Esophagus squamous epithelium (tissue), 5 donors: ENCODE measurements around the gene NUDT16L1. TPM values are rescaled to one million over a fixed set of nuclear protein-coding genes. Genes with fewer than 3 reads are reported as not detected.

ENCODE experiments used
- DNase-seq: peaks from one replicate; lab custom pipeline; 2025; lab: John Stamatoyannopoulos, UW
- H3K27ac ChIP-seq, 4 donors: fragments of 200-600 bp; sonication (generic); one replicate each; pipeline ENCODE4 v1.5.1; 2016 to 2019; ENCODE audit warnings: mild to moderate bottlenecking in 1 of 4
- H3K27me3 ChIP-seq, 4 donors: fragments of 200-600 bp; sonication (generic); 1 replicate in 3 of 4; 2 replicates in 1 of 4; pipeline versions ENCODE4 v1.5.1 to v1.6.0; 2017 to 2021; ENCODE audit warnings: antibody characterized with exemption in 1 of 4
- H3K36me3 ChIP-seq, 3 donors: fragments of 200-600 bp; sonication (generic); one replicate each; pipeline ENCODE4 v1.5.1; 2016 to 2019
- H3K4me1 ChIP-seq, 3 donors: fragments of 200-600 bp; sonication (generic); one replicate each; pipeline ENCODE4 v1.5.1; 2017 to 2019
- H3K4me3 ChIP-seq, 4 donors: fragments of 200-600 bp; sonication (generic); 1 replicate in 3 of 4; 2 replicates in 1 of 4; pipeline ENCODE4 v1.5.1; 2016 to 2019; ENCODE audit warnings: mild to moderate bottlenecking in 2 of 4, moderate library complexity in 1 of 4
- H3K9me3 ChIP-seq, 3 donors: fragments of 200-600 bp; sonication (generic); one replicate each; pipeline ENCODE4 v1.5.1; 2016 to 2019
- CTCF ChIP-seq, 6 experiments: fragments of 450-650 bp in 4 of 6; fragments of 200-600 bp in 2 of 6; sonication (generic) in 2 of 6; IDR thresholded peaks; one replicate each; pipeline ENCODE4 v1.5.1; 2016 to 2019; ENCODE audit warnings: antibody characterized with exemption in 6 of 6, mild to moderate bottlenecking in 4 of 6, moderate library complexity in 4 of 6
- POLR2A ChIP-seq, 4 donors: fragments of 450-650 bp; IDR thresholded peaks; one replicate each; pipeline ENCODE4 v1.6.1; 2017; ENCODE audit warnings: antibody characterized with exemption in 4 of 4, mild to moderate bottlenecking in 4 of 4, moderate library complexity in 3 of 4
- WGBS, 2 donors: methylation state at CpG; one replicate each; pipeline ENCODE4 v1.1.5; 2018; 5-methylcytosine and 5-hydroxymethylcytosine counted together
- intact Hi-C: fragments of 100-400 bp; cut with DNase I; formaldehyde crosslinking; loops from one replicate; pipeline ENCODE4 v1.15.0; 2022
- total RNA-seq, 4 donors: library from RNA; depleted of rRNA; stranded (reverse); fragments of >200 nt; gene quantifications; one replicate each; pipeline ENCODE4 v1.1.0, GENCODE V29; 2016
- donor health status: DM: yes; HTN: yes; CAD: no.

The NUDT16L1 gene
- total RNA-seq, 4 donors from 2014 or later, result 18.5 to 27.8 (median 21.0) TPM

DNA sequence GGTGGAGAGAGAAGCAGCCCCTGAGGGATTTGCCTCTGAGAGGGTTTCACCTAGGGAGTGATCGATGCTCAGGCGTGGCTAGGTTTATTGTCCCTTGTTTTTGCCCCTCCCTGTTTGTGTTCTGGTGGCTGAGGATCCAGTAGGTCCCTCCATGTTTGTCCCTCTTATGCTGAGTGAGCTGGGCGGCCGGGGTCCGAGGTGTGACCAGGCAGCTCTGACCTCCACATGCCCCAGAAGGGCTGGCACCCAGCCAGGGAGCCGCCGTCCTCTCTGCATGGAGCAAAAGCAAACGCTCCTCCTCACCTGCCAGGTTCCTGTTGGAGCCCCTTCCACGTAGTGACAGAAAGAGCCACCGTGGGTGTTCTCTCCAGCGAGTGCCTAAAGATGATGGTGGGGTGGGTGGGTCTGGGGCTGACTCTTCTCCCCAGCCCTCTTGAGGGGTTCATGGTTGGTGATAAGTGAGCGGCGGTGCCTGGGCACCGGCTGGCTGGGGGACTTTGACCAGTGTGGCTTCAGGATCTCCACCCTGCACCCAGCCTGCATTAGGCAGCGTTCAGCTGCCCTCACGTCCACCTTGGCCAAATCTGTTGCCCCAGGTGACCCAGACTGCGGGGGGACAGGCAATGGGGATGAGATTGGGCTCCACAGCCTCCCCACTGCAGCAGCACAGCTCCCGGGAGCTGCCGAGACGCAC lies 14.1 kb upstream of the NUDT16L1 start:
- H3K9me3 ChIP-seq, result no peaks in the 10 kb centered on the region
- 67 to 69% methylated on average over 5 to 6 of the region's 20 CpGs for WGBS, 2 donors
- H3K36me3 ChIP-seq, result peaks cover 18 to 93% (median 28%) of the 10 kb centered on the region in 3 donors
- H3K27ac ChIP-seq, result peak overlapping the region in 3 of 4 donors; percentile 12 to 83 (median 70)
- no peak for DNase-seq
- intact Hi-C loops, result no loop called here
- H3K4me1 ChIP-seq, result peaks cover 0 to 65% (median 0%) of the 10 kb centered on the region in 3 donors
- peak overlapping the region in 2 of 4 donors; percentile 35 to 58 for H3K4me3 ChIP-seq
- no peak for TF ChIP-seq CTCF (IDR thresholded peaks at IDR 0.05)
- no peak for TF ChIP-seq POLR2A (IDR thresholded peaks at IDR 0.05)
- H3K27me3 ChIP-seq, result no peaks in the 10 kb centered on the region

DNA sequence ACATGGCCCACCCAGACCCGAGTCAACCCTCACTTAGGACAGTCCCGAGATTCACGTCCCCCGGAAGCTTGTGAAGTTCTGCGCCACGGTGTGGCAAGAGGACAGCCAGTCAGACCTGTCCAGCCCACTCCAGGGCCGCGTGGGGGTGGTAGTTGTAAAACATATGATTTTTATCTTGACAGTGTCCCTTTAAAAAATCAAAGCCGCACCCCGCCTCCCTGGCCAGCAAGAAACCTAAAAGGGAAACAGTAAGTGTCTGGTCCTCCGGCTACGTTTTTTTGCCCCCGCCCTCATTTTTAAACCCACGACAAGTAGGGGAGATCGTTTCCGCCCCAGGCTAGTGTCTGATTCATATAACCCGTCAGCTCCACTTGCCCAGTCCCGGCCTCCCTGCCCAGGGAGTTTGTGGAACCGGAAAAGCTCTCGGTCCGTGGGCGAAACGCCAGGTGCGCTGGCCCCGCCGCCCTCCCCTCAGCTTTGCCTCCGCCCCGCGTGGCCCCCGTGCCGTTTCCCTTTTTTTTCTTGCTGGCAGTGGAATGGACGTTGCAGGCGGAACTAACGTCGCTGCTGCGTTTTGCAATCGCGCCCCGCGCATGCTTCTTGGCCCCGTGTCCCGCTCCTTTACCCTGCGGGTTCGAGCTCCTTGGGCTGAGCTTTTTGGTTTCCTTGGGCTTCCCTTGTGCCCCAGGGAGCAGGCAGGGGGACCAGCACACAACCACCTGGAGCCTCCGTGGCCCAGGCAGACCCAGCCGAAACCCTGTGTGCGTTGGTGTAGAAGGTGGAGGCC lies 13.3 kb upstream of the NUDT16L1 start:
- WGBS, 2 donors, result 63 to 71% methylated on average over 31 to 39 of the region's 47 CpGs
- H3K4me3 ChIP-seq, result peak overlapping the region in 2 of 4 donors; percentile 35 to 58
- H3K9me3 ChIP-seq, result no peaks in the 10 kb centered on the region
- H3K36me3 ChIP-seq, result peaks cover 23 to 97% (median 29%) of the 10 kb centered on the region in 3 donors
- peaks cover 0 to 65% (median 0%) of the 10 kb centered on the region in 3 donors for H3K4me1 ChIP-seq
- intact Hi-C loops, result no loop called here
- H3K27ac ChIP-seq, result peak overlapping the region in 3 of 4 donors; percentile 12 to 83 (median 70)
- H3K27me3 ChIP-seq, result no peaks in the 10 kb centered on the region
- TF ChIP-seq CTCF (IDR thresholded peaks at IDR 0.05), result no peak
- TF ChIP-seq POLR2A (IDR thresholded peaks at IDR 0.05), result no peak
- DNase-seq, result no peak

- Histone ChIP-seq H3K4me1 (peaks cover 0 to 61% (median 0%) of the 10 kb centered on the region in 3 donors), H3K36me3 (peaks cover 26 to 97% (median 27%) of the 10 kb centered on the region in 3 donors), H3K4me3 (peak overlapping the region in 2 of 4 donors; percentile 35 to 58), H3K27ac (peak overlapping the region in 3 of 4 donors; percentile 12 to 83 (median 70)), H3K9me3 (no peaks in the 10 kb centered on the region), H3K27me3 (no peaks in the 10 kb centered on the region)
- WGBS, 2 donors, result 77 to 84% methylated on average over 13 to 18 of the region's 26 CpGs
- no peak for TF ChIP-seq CTCF (IDR thresholded peaks at IDR 0.05)
- TF ChIP-seq POLR2A (IDR thresholded peaks at IDR 0.05), result no peak
- intact Hi-C loops, result no loop called here
- no peak for DNase-seq
Measured at GRCh38 chr16:4680673-4681470, 12.5 kb upstream of the NUDT16L1 start.

- TF ChIP-seq CTCF (IDR thresholded peaks at IDR 0.05) (no peak), POLR2A (IDR thresholded peaks at IDR 0.05) (no peak)
- DNase-seq, result no peak
- Histone ChIP-seq H3K4me3 (no peak overlapping the region), H3K27me3 (no peaks in the 10 kb centered on the region), H3K36me3 (peaks cover 19 to 97% (median 30%) of the 10 kb centered on the region in 3 donors), H3K27ac (no peak overlapping the region), H3K4me1 (peaks cover 0 to 54% (median 0%) of the 10 kb centered on the region in 3 donors), H3K9me3 (no peaks in the 10 kb centered on the region)
- intact Hi-C loops, result no loop called here
- WGBS, 2 donors, result 88% methylated on average over 20 to 23 of the region's 39 CpGs
Measured at GRCh38 chr16:4681471-4682083, 11.8 kb upstream of the NUDT16L1 start.
